Loucy (cell line): ENCODE results near the gene OR8D2.

ENCODE experiments used
- H2AFZ ChIP-seq: fragments of 200-600 bp; sonication (generic); 2 replicates; pipeline ENCODE4 v1.6.0; 2016; ENCODE audit warnings: antibody characterized with exemption, mild to moderate bottlenecking, low read length, moderate library complexity
- H3F3A ChIP-seq: fragments of 200-600 bp; 2 replicates; pipeline ENCODE4 v1.6.0; 2016; ENCODE audit warnings: antibody characterized with exemption, low read depth, mild to moderate bottlenecking
- H3K27me3 ChIP-seq: fragments of 200-600 bp; sonication (generic); 2 replicates; pipeline ENCODE4 v1.6.1; 2014; ENCODE audit warnings: low read length, mild to moderate bottlenecking; ENCODE audit not compliant: insufficient read depth, poor library complexity, severe bottlenecking
- H3K36me3 ChIP-seq: fragments of 200-600 bp; sonication (generic); 2 replicates; pipeline ENCODE4 v1.6.1; 2016; ENCODE audit warnings: low read length; ENCODE audit not compliant: insufficient read depth
- H3K4me1 ChIP-seq: fragments of 200-600 bp; sonication (generic); 2 replicates; pipeline ENCODE4 v1.5.1; 2014; ENCODE audit warnings: low read length, mild to moderate bottlenecking; ENCODE audit not compliant: insufficient read depth, poor library complexity, severe bottlenecking
- H3K4me2 ChIP-seq: fragments of 200-600 bp; sonication (generic); 2 replicates; pipeline ENCODE4 v1.6.0; 2014; ENCODE audit warnings: antibody characterized with exemption, low read length, low read depth, mild to moderate bottlenecking; ENCODE audit not compliant: poor library complexity, severe bottlenecking
- H3K4me3 ChIP-seq: fragments of 200-600 bp; sonication (generic); 2 replicates; pipeline ENCODE4 v1.5.1; 2014; ENCODE audit warnings: low read length, mild to moderate bottlenecking, mixed read lengths; ENCODE audit not compliant: poor library complexity, severe bottlenecking
- H3K79me2 ChIP-seq: fragments of 200-600 bp; sonication (generic); 2 replicates; pipeline ENCODE4 v1.6.1; 2014; ENCODE audit warnings: low read length; ENCODE audit not compliant: insufficient read depth
- H3K9ac ChIP-seq: fragments of 200-600 bp; sonication (generic); 2 replicates; pipeline ENCODE4 v1.6.0; 2014; ENCODE audit warnings: mild to moderate bottlenecking, low read depth, low read length, moderate library complexity; ENCODE audit not compliant: poor library complexity, severe bottlenecking
- H3K9me2 ChIP-seq: fragments of 200-600 bp; sonication (generic); replicated peaks from 2 replicates; pipeline ENCODE4 v1.6.1; 2016; ENCODE audit warnings: low read depth, low read length, mixed read lengths
- H3K9me3 ChIP-seq: fragments of 200-600 bp; sonication (generic); 2 replicates; pipeline ENCODE4 v1.6.1; 2014; ENCODE audit warnings: mild to moderate bottlenecking, antibody characterized with exemption, low read length, low read depth; ENCODE audit not compliant: insufficient read depth
- H4K20me1 ChIP-seq: fragments of 200-600 bp; sonication (generic); 2 replicates; pipeline ENCODE4 v1.6.0; 2014; ENCODE audit warnings: antibody characterized with exemption, low read length, mild to moderate bottlenecking; ENCODE audit not compliant: insufficient read depth, poor library complexity, severe bottlenecking
- EZH2phosphoT487 ChIP-seq: fragments of 200-600 bp; IDR thresholded peaks from 2 replicates; pipeline ENCODE4 v1.6.1; 2018; ENCODE audit warnings: antibody characterized with exemption, mild to moderate bottlenecking, moderate library complexity, borderline replicate concordance
- TF ChIP-seq, protein P1 (sequence below): fragments of 200-600 bp; sonication (generic); conservative IDR thresholded peaks from 2 replicates; pipeline ENCODE4 v1.5.1; 2014; ENCODE audit warnings: mild to moderate bottlenecking, antibody characterized with exemption, low read length

The OR8D2 gene

DNA sequence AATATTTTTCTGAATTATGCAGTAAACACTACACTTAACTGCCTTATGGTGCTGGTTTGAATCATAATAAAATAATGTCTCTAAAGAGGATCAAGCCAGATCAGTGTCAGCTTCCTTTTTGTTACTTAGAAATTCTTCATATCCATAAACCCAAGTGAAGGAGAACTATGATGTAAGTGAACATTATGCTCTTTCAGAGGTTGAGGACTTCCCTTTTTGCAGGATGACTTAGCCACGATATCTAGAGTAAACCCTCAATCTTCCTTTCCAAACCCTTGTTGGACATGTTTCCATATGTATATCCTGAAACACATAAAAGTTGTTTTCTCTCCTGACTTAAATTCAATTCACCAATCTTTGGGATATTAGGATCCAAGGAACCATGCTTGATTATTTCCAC is 25.3 kb downstream of the OR8D2 start:
- Histone ChIP-seq H3K27me3 (no peaks in the 10 kb centered on the region), H3K4me2 (no peak overlapping the region), H3K79me2 (no peaks in the 10 kb centered on the region), H3K4me3 (no peak overlapping the region), H3K4me1 (no peaks in the 10 kb centered on the region), H3K9me3 (no peaks in the 10 kb centered on the region), H2AFZ (no peak overlapping the region), H3F3A (no peaks in the 10 kb centered on the region), H4K20me1 (no peaks in the 10 kb centered on the region), H3K9ac (no peak overlapping the region), H3K9me2 (no peaks in the 10 kb centered on the region), H3K36me3 (no peaks in the 10 kb centered on the region)
- no peak for TF ChIP-seq EZH2phosphoT487
- TF ChIP-seq, protein P1, sequence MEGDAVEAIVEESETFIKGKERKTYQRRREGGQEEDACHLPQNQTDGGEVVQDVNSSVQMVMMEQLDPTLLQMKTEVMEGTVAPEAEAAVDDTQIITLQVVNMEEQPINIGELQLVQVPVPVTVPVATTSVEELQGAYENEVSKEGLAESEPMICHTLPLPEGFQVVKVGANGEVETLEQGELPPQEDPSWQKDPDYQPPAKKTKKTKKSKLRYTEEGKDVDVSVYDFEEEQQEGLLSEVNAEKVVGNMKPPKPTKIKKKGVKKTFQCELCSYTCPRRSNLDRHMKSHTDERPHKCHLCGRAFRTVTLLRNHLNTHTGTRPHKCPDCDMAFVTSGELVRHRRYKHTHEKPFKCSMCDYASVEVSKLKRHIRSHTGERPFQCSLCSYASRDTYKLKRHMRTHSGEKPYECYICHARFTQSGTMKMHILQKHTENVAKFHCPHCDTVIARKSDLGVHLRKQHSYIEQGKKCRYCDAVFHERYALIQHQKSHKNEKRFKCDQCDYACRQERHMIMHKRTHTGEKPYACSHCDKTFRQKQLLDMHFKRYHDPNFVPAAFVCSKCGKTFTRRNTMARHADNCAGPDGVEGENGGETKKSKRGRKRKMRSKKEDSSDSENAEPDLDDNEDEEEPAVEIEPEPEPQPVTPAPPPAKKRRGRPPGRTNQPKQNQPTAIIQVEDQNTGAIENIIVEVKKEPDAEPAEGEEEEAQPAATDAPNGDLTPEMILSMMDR, result no peak

DNA sequence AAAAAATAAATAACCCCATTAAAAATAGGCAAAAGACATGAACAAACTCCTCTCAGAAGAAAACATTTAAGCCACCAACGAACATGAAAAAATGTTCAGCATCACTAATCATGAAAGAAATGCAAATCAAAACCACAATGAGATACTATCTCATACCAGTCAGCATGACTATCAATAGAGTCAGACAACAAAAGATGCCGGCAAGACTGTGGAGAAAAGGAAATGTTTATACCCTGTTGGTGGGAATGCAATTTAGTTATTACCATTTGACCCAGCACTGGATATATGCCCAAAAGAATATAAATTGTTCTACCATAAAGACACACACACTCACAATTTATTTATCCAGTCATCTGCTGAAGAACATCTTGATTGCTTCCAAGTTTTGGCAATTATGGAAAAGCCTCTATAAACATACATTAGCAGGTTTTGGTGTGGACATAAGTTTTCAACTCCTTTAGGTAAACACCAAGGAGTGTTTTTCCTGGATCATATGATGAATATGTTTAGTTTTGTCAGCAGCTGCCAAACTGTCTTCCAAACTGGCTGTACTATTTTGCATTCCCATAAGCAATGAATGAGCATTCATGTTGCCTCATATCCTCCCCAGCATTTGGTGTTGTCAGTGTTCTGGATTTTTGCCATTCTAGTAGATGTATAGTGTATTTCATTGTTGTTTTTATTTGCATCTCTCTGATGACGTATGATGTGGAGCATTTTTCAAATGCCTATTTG is 34.2 kb downstream of the OR8D2 start:
- no peak overlapping the region for H2AFZ ChIP-seq
- no peaks in the 10 kb centered on the region for H3K9me2 ChIP-seq
- no peaks in the 10 kb centered on the region for H3F3A ChIP-seq
- no peak overlapping the region for H3K4me2 ChIP-seq
- TF ChIP-seq, protein P1, result no peak
- no peak for TF ChIP-seq EZH2phosphoT487
- H3K4me3 ChIP-seq, result no peak overlapping the region
- no peaks in the 10 kb centered on the region for H3K36me3 ChIP-seq
- no peaks in the 10 kb centered on the region for H3K4me1 ChIP-seq
- H3K9me3 ChIP-seq, result no peaks in the 10 kb centered on the region; the same call in 1 of the 2 replicates
- peaks cover 4% of the 10 kb centered on the region for H3K27me3 ChIP-seq
- H3K79me2 ChIP-seq, result no peaks in the 10 kb centered on the region
- no peak overlapping the region for H3K9ac ChIP-seq
- no peaks in the 10 kb centered on the region for H4K20me1 ChIP-seq

DNA sequence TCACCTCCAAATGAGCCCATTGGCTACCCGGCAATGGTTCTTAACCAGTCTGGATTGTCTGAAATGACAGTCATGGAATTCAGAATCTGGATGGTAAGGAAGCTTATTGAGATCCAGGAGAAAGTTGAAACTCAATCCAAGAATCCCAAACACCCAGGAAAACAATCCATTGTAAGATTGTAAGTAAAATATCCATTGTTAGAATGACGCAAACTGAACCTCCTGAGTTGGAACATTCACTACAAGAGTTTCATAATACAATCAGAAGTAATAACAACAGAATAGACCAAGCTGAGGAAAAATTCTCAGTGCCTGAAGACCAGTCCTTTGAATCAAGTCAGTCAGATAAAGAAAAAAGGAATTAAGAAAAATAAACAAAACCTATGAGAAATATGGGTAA is 41.7 kb downstream of the OR8D2 start:
- peaks cover 23% of the 10 kb centered on the region for H3K4me1 ChIP-seq
- H3K27me3 ChIP-seq, result no peaks in the 10 kb centered on the region
- no peaks in the 10 kb centered on the region for H3K9me2 ChIP-seq
- TF ChIP-seq EZH2phosphoT487, result no peak
- TF ChIP-seq, protein P1, result no peak
- H3K9me3 ChIP-seq, result no peaks in the 10 kb centered on the region; the same call in 1 of the 2 replicates
- H3K4me3 ChIP-seq, result no peak overlapping the region
- 0 out of 2 replicates have a peak, but pooled peaks cover 2% of the 10 kb centered on the region for H3F3A ChIP-seq
- H3K4me2 ChIP-seq, result no peak overlapping the region
- no peaks in the 10 kb centered on the region for H3K36me3 ChIP-seq
- H4K20me1 ChIP-seq, result no peaks in the 10 kb centered on the region
- no peak overlapping the region for H3K9ac ChIP-seq
- no peaks in the 10 kb centered on the region for H3K79me2 ChIP-seq
- no peak overlapping the region for H2AFZ ChIP-seq
